ENCODE data around the gene PPP1R9B. TPM values are rescaled to one million over a fixed set of nuclear protein-coding genes. Genes with fewer than 3 reads are reported as not detected.

Gene PPP1R9B
- total RNA-seq, 1 experiment from 2014 or later = 112 TPM

DNA sequence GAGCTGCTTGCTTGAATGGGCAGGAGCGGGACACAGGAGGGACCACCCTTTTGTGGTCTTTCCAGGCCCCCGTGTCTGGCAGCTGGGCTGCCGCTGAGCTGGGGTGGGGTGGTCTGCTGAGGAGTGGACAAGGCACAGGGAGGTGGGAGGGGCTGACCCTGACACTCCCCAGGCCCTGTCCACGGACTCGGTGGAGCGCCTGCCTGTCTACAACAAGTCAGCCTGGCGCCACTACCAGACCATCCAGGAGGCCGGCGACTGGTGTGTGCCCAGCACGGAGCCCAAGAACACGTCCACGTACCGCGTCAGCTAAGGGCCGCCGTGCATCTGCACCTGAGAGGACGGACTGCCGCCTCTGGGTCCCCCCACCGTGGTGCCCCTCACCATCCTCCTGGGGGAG lies 40.7 kb downstream of the PPP1R9B start:
- peaks cover 0 to 13% of the 10 kb centered on the region in 2 experiments; a peak in 2 of 4 replicates for H3K4me1 ChIP-seq (ENCODE audit: control insufficient read depth in 1 of 2, insufficient read depth in 2 of 2, low read length in 2 of 2)
- ChIA-PET POLR2A (no interaction called here), RAD21 (ENCODE audit: low non-redundant PET in 1 of 2, low total read pairs in 2 of 2, uncharacterized antibody in 2 of 2, unreplicated experiment in 2 of 2) (no interaction called here), CTCF (interaction anchor here (2.5 kb wide), 1 partner anchor 16 kb away, joined by 7 read pairs; no protein-coding TSS in a partner anchor)
- H2AFZ ChIP-seq (ENCODE audit: low read depth, low read length, poor library complexity, severe bottlenecking) = no peak overlapping the region
- intact Hi-C loops (cut with micrococcal nuclease) = no loop called here
- ATAC-seq = no peak
- H3K36me3 ChIP-seq (ENCODE audit: control insufficient read depth in 1 of 2, insufficient read depth in 2 of 2, low read length in 2 of 2) = peaks cover 0 to 5% of the 10 kb centered on the region in 2 experiments; a peak in 1 of 4 replicates
- H3K4me3 ChIP-seq (replicated peaks in 1 of 2; ENCODE audit: low read depth in 1 of 2, low read length in 2 of 2) = no peak overlapping the region
- BruUV-seq (replicated peaks) = no TSS peak
- no peaks in the 10 kb centered on the region for H4K20me1 ChIP-seq (ENCODE audit: insufficient read depth)
- TF ChIP-seq RAD21 (IDR thresholded peaks at IDR 0.05; ENCODE audit: low read depth) (no peak), YY1 (IDR thresholded peaks at IDR 0.05; ENCODE audit: extremely low read depth, insufficient replicate concordance, low read depth, low read length) (no peak), EZH2phosphoT487 (IDR thresholded peaks at IDR 0.05; ENCODE audit: borderline replicate concordance) (no peak), SIN3A (IDR thresholded peaks at IDR 0.05; ENCODE audit: low read depth) (no peak), EGR1 (IDR thresholded peaks at IDR 0.05; ENCODE audit: low read depth) (no peak), FOSL1 (IDR thresholded peaks at IDR 0.05; ENCODE audit: low read depth) (no peak), POLR2A (IDR thresholded peaks at IDR 0.05; ENCODE audit: borderline replicate concordance, extremely low read depth, insufficient read depth, insufficient read length) (no peak), JUND (IDR thresholded peaks at IDR 0.05) (no peak), SP1 (IDR thresholded peaks at IDR 0.05; ENCODE audit: low read depth) (no peak), ELF1 (IDR thresholded peaks at IDR 0.05; ENCODE audit: borderline replicate concordance, low read depth) (no peak), CBX3 (IDR thresholded peaks at IDR 0.05; ENCODE audit: low read depth) (no peak), SRF (IDR thresholded peaks at IDR 0.05; ENCODE audit: low read depth) (no peak), ZBTB33 (IDR thresholded peaks at IDR 0.05; ENCODE audit: extremely low read depth, insufficient replicate concordance, low read length) (no peak), EZH2 (IDR thresholded peaks at IDR 0.05) (no peak), TCF7L2 (IDR thresholded peaks at IDR 0.05; ENCODE audit: borderline replicate concordance, extremely low read depth, insufficient read depth, insufficient read length) (no peak), ZFX (IDR thresholded peaks at IDR 0.05) (no peak)
- TF ChIP-seq, protein P1, sequence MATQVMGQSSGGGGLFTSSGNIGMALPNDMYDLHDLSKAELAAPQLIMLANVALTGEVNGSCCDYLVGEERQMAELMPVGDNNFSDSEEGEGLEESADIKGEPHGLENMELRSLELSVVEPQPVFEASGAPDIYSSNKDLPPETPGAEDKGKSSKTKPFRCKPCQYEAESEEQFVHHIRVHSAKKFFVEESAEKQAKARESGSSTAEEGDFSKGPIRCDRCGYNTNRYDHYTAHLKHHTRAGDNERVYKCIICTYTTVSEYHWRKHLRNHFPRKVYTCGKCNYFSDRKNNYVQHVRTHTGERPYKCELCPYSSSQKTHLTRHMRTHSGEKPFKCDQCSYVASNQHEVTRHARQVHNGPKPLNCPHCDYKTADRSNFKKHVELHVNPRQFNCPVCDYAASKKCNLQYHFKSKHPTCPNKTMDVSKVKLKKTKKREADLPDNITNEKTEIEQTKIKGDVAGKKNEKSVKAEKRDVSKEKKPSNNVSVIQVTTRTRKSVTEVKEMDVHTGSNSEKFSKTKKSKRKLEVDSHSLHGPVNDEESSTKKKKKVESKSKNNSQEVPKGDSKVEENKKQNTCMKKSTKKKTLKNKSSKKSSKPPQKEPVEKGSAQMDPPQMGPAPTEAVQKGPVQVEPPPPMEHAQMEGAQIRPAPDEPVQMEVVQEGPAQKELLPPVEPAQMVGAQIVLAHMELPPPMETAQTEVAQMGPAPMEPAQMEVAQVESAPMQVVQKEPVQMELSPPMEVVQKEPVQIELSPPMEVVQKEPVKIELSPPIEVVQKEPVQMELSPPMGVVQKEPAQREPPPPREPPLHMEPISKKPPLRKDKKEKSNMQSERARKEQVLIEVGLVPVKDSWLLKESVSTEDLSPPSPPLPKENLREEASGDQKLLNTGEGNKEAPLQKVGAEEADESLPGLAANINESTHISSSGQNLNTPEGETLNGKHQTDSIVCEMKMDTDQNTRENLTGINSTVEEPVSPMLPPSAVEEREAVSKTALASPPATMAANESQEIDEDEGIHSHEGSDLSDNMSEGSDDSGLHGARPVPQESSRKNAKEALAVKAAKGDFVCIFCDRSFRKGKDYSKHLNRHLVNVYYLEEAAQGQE (IDR thresholded peaks at IDR 0.05; ENCODE audit: low read depth) = no peak
- TF ChIP-seq, protein P2, sequence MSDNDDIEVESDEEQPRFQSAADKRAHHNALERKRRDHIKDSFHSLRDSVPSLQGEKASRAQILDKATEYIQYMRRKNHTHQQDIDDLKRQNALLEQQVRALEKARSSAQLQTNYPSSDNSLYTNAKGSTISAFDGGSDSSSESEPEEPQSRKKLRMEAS (IDR thresholded peaks at IDR 0.05) = no peak
- TF ChIP-seq, protein P3, sequence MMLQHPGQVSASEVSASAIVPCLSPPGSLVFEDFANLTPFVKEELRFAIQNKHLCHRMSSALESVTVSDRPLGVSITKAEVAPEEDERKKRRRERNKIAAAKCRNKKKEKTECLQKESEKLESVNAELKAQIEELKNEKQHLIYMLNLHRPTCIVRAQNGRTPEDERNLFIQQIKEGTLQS (IDR thresholded peaks at IDR 0.05) = no peak
- TF ChIP-seq, protein P4, sequence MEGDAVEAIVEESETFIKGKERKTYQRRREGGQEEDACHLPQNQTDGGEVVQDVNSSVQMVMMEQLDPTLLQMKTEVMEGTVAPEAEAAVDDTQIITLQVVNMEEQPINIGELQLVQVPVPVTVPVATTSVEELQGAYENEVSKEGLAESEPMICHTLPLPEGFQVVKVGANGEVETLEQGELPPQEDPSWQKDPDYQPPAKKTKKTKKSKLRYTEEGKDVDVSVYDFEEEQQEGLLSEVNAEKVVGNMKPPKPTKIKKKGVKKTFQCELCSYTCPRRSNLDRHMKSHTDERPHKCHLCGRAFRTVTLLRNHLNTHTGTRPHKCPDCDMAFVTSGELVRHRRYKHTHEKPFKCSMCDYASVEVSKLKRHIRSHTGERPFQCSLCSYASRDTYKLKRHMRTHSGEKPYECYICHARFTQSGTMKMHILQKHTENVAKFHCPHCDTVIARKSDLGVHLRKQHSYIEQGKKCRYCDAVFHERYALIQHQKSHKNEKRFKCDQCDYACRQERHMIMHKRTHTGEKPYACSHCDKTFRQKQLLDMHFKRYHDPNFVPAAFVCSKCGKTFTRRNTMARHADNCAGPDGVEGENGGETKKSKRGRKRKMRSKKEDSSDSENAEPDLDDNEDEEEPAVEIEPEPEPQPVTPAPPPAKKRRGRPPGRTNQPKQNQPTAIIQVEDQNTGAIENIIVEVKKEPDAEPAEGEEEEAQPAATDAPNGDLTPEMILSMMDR (IDR thresholded peaks at IDR 0.05 in 2 of 3, conservative IDR thresholded peaks at IDR 0.05 in 1 of 3; ENCODE audit: borderline replicate concordance in 1 of 3, insufficient read depth in 1 of 3, low read depth in 2 of 3, low read length in 2 of 3) = no peak
- H3K9ac ChIP-seq (ENCODE audit: low read length) = no peak overlapping the region
- H3K4me2 ChIP-seq (ENCODE audit: low read length) = no peak overlapping the region
- H3K9me2 ChIP-seq (ENCODE audit: insufficient read depth) = no peaks in the 10 kb centered on the region
- no peak overlapping the region for H3K27ac ChIP-seq (ENCODE audit: low read depth, low read length)
- DNase-seq (ENCODE audit: low read depth, low spot score) = no peak
- no peaks in the 10 kb centered on the region for H3K27me3 ChIP-seq (ENCODE audit: insufficient read depth, low read length)
- H3K9me3 ChIP-seq (ENCODE audit: control insufficient read depth in 1 of 2, insufficient read depth in 1 of 2, low read depth in 1 of 2, low read length in 2 of 2) = no peaks in the 10 kb centered on the region
- no peaks in the 10 kb centered on the region for H3K79me2 ChIP-seq (ENCODE audit: insufficient read depth, low read length)

All from HCT116 (cell line).